GM18951 (cell line): ENCODE data around the gene ZNF140.

ENCODE experiments used
- POLR2A ChIP-seq: IDR thresholded peaks from 4 replicates; pipeline ENCODE4 v1.6.1; 2011; ENCODE audit warnings: mild to moderate bottlenecking; ENCODE audit not compliant: insufficient read length, insufficient read depth; ENCODE audit errors: extremely low read depth
- in situ Hi-C: fragments of 300-500 bp; cut with MboI; formaldehyde crosslinking; loops from one replicate; pipeline ENCODE4 v1.12.0; 2022; ENCODE audit warnings: low sequenced_read_pairs, mixed read lengths, inconsistent platforms; ENCODE audit not compliant: unreplicated experiment

Gene ZNF140

DNA sequence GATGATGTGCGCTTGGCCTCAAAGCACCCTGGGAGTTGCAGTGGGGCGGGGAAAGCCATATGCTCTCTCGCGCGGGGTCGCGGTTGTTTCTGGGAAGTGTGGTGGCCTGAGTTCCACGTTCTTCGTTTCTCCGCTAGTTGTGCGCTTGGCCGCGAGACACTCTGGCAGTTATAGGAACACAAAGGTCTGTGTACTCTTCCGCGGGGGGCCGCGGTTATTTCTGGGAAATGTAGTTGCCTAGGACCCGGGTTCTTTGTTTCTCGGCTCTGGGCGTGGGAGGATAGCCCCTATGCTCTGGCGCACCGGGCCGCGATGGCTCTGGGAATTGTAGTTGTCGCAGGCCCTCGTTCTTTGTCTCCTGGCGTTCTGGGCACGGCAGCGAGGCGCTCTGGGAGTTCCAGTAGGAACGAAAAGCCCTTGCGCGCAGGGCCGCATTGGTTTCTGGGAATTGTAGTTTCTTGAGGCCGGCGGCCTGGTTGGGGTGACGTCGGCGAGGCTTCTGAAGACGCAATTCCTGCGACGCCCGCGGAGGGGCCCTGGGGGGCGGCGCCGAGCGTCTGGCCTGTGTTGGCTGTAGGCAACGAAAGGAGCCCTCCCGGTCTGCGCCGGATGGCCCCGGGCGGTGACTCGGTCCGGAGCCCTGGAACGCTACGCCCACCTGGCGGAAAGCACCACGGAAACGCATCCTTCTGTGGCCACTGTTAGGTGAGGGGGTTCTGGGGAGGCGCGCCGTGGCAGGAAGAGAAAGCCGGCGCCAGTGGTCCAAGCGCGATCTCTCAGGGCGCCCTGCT is at the start of gene ZNF140:
Gene ZNF140 (plus strand): TSS at position 556 of the 791 bp plus-strand sequence. CDS start 398 bp downstream, outside the sequence.
- in situ Hi-C loops, result no loop called here
- peak; percentile 76 for TF ChIP-seq POLR2A

DNA sequence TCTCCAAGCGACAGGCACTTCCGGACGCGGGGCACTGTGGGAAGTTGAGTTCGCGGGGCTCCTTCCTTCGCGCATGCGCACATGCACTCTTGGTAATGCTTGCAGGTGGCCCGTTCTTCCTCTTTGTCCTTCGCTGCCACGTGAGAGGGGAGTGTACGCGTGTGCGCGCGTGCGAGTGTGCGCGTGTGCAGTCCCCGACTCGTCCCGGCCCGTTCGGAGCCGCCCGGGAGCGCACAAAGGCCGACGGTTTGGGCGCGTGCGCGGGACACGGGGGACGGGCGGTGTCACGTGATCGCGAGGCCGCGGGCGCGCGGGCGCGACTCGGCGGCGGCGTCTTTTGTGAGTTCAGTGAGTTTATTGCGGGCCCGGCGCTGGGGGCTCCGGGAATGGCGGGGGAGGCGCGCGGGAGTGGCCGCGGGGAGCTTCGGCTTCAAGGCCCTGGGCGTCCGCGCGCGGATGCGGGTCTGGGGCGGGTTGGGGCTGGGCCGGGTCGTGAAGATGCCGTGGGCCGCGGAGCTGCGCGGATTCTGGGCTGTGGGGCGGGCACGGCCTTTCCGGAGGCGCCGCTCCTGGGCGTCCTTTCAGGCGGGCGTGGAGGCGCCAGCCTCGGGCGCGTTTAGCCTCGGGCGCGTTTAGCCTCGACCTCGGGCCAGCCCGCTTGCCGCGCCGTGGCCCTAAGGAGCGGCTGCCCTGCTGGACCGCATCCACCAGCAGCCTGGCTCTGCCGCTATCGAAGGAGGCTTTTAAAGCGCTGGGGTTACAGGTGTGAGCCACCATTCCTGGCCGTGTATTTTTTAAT is 43.3 kb upstream of the ZNF140 start, which contains the start of gene ZNF84:
Gene ZNF84 (plus strand): TSS at position 303 of the 799 bp plus-strand sequence. CDS start 3,959 bp downstream, outside the sequence.
- peak; percentile 86 for TF ChIP-seq POLR2A
- in situ Hi-C loops, result no loop called here

DNA sequence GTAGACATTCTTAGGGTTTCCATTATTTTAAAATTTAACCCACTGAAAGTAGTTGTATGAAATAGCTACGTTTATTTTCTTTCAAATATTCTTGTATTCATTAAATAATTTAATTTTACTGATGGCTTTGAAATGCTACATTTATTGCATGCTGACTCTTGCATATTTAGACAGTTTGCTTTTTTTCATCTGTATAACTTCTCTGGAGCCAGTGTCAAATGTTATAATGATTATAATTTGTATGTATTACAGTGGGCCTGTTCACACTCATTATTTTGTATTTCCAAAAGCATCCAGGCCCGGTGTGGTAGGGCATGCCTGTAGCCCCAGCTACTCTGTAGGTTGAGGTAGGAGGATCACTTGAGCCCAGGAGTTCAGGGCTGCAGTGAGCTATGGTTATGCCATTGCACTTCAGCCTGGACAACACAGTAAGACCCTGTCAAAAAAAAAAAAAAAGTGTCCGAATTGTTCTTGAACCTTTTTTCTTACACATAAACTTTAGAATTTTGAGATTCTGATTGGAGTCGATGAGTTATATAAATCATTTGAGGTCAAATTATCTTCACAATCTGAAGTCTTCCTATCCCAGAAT is 42.5 kb upstream of the ZNF140 start:
- in situ Hi-C loops, result no loop called here
- no peak for TF ChIP-seq POLR2A

DNA sequence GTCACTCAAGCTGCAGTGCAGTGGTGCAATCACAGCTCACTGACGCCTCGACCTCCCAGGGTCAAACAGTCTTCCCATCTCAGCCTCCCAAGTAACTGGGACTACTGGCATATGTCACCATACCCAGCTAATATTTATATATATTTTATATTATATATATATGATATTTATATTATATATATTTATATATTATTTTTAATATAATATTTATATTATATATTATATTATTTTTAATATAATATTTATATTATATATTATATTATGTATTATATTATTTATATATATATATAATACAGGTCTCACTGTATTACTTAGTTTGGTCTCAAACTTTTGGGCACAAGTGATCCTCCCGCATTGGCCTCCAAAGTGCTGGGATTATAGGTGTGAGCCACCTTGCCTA is 34.0 kb upstream of the ZNF140 start:
- in situ Hi-C loops, result no loop called here
- TF ChIP-seq POLR2A, result no peak

DNA sequence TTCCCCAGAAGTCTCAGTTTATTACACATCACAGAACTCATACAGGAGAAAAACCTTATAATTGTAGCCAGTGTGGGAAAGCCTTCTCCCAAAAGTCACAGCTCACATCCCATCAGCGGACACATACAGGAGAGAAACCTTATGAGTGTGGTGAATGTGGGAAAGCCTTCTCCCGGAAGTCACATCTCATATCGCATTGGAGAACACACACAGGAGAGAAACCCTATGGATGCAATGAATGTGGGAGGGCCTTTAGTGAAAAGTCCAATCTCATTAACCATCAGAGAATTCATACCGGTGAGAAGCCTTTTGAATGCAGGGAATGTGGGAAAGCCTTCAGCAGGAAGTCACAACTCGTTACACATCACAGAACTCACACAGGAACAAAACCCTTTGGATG is 23.3 kb upstream of the ZNF140 start:
- TF ChIP-seq POLR2A, result no peak
- in situ Hi-C loops, result no loop called here

DNA sequence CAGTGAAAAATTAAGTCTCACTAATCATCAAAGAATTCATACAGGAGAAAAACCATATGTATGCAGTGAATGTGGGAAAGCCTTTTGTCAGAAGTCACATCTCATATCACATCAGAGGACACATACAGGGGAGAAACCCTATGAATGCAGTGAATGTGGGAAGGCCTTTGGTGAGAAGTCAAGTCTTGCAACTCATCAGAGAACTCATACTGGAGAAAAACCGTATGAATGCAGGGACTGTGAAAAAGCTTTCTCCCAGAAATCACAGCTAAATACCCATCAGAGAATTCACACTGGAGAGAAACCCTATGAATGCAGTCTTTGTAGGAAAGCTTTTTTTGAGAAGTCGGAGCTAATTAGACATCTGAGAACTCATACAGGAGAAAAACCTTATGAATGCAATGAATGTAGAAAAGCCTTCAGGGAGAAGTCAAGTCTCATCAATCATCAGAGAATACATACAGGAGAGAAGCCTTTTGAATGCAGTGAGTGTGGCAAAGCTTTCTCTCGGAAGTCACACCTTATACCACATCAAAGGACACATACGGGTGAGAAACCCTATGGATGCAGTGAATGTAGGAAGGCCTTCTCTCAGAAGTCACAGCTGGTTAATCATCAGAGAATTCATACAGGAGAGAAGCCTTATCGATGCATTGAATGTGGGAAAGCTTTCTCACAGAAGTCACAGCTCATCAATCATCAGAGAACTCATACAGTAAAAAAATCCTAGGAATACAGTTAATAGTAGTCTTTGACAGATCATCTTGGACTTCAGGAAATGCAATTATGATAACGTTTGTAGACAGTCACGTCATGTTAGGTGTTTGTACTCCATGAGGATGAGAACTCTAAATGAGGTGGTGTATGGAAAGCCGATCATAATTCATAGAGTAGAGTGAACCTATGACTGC is 22.3 kb upstream of the ZNF140 start:
- in situ Hi-C loops, result no loop called here
- TF ChIP-seq POLR2A, result no peak

DNA sequence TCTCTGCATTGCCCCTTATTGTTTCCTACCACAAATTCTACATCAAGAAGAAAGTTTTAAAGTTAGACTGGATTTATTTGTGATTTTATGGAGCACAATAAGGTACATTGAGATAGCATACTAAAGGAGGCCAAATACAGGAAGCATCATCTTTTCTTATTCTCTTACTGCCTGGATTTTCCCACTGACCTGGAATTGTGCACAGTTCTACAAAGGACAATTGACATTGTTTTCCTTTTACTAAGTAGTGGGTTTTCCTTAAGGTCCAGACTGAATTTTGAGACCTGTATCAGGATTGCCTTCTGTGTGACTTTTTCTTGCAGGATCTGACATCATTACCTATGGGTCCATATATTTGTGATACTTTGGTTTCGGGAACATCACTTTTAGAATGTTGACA is 18.8 kb upstream of the ZNF140 start:
- no peak for TF ChIP-seq POLR2A
- in situ Hi-C loops, result no loop called here

DNA sequence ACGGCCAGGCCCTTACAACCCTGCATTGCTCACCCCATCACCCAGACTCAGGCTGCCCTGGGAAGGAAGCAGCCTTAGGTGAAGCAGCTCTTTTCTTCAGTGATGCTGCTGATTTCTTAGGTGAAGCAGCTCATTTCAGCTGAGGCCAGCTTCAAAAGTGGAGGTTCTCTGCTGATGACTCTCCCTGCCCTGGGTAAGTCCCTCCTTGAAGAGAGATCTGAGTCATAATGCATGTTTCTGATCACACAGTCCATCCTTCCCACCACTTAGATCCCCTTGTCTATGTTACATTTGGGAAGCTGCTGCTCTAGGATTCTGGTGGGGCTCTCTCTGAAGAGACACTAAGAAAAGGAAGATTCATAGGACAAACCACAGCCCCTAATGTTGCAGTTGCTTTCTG is 17.2 kb upstream of the ZNF140 start:
- no peak for TF ChIP-seq POLR2A
- in situ Hi-C loops, result no loop called here

DNA sequence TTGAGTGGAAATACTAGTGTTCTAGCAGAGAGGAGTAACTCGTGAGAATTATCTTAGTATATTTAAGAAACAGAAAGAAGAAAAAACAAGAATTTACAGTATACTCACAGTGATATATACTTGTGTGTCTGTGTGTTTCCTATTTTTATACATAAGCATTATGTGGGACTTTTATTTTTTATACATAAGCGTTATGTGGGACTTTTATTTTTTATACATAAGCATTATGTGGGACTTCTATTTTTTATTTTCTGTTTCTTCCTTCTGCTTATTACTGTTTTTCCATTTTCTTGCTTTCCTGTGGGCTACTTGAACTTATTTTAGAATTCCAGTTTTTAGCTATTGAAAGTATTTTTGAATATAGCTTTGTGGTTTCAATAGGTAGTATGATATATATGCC is 6.9 kb upstream of the ZNF140 start:
- in situ Hi-C loops, result no loop called here

DNA sequence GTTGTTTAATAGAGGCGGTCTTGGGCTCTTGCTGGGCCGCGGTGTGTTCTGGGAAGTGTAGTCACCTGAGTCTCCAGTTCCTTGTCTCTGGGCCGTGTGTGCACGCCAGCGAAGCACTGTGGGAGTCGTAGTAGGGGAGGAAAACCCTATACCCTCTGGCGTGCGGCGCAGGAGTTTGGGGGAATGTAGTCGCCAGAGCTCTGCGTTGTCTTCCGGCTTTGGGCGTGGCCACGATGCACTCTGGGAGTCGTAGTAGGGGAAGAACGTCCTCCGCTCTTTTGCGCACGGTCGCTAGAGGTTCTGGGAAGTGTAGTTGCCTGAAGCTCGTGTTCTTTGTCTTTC is 726 bp upstream of the ZNF140 start:
- in situ Hi-C loops, result no loop called here
- TF ChIP-seq POLR2A, result peak; percentile 30

More for the DNA sequence above, 6.9 kb upstream of the ZNF140 start:
- no peak for TF ChIP-seq POLR2A

DNA sequence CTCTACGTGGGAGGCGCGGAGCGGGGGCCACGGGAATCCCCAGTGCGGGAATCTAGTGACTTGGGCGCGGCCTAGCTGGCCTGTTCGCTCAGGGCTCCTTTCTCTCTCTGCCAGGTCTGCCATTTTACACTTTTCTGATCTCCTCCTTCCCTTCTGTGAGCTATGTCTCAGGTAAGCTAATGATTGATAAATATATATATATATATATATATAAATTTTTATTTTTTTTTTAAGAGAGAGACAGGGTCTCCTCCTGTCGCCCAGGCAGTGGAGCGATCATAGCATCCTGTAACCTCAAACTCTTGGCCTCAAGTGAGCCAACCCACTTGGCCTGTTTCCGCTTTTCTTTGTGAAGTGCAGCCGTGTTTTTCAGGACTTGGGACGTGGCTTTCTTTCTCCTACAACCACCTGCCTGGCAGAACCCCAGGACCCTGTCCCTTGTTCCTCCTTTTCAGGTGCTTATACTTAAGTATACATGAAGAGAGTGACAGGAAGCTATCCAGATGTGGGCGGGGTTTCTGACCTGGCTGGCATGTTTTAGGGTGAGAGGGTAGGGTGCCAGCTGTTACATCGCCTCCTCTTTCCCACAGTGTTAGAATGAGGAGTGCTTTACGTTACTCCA is 547 bp downstream of the ZNF140 start:
- no peak for TF ChIP-seq POLR2A
- in situ Hi-C loops, result no loop called here

DNA sequence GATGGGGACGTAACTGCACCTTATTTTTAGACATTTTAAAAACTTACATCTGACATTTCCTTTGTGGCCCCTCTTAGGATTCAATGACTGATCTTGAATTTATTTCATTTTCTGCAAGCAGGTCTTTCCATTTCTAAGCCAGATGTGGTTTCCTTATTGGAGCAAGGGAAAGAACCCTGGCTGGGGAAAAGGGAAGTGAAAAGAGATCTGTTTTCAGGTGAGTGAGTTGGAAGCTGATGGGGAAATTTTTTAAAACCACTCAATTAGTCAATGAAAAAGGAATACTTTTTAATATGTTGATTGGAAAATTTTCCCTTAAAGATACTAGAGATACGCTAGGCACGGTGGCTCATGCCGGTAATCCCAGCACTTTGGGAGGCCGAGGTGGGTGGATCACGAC is 2.6 kb downstream of the ZNF140 start:
- no peak for TF ChIP-seq POLR2A
- in situ Hi-C loops, result no loop called here
